Heart left ventricle (tissue), 16 donors: ENCODE measurements around the gene STK16. TPM values are rescaled to one million over a fixed set of nuclear protein-coding genes. Genes with fewer than 3 reads are reported as not detected.

Experiments used
- ATAC-seq, 4 donors: fragments of 200-7000 bp; cut with Tn5 transposase; one replicate each; pipeline ENCODE4 v1.9.1; 2020 to 2022; ENCODE audit warnings: moderate library complexity in 4 of 4, mild to moderate bottlenecking in 3 of 4, moderate number of reproducible peaks in 1 of 4
- DNase-seq, 5 donors: peaks; one replicate each; pipeline ENCODE4 v3.0.0-alpha.2; 2020
- H3K27ac ChIP-seq, 12 donors: fragments of 200-600 bp; sonication (generic) in 4 of 12; one replicate each; pipeline versions ENCODE4 v1.5.0 to v1.8.0; 2016 to 2022; ENCODE audit warnings: mild to moderate bottlenecking in 2 of 12
- H3K27me3 ChIP-seq, 9 donors: fragments of 200-600 bp; sonication (generic) in 2 of 9; one replicate each; pipeline versions ENCODE4 v1.5.1 to v1.8.0; 2016 to 2022; ENCODE audit warnings: mild to moderate bottlenecking in 3 of 9
- H3K36me3 ChIP-seq, 9 donors: fragments of 200-600 bp; sonication (generic) in 2 of 9; one replicate each; pipeline versions ENCODE4 v1.5.0 to v1.8.0; 2018 to 2022; ENCODE audit warnings: mild to moderate bottlenecking in 2 of 9
- H3K4me1 ChIP-seq, 12 donors: fragments of 200-600 bp; sonication (generic) in 4 of 12; one replicate each; pipeline versions ENCODE4 v1.5.0 to v1.8.0; 2016 to 2022; ENCODE audit warnings: mild to moderate bottlenecking in 3 of 12
- H3K4me3 ChIP-seq, 12 donors: fragments of 200-600 bp; sonication (generic) in 4 of 12; one replicate each; pipeline versions ENCODE4 v1.5.0 to v1.8.0; 2017 to 2022; ENCODE audit warnings: mild to moderate bottlenecking in 9 of 12, moderate library complexity in 4 of 12
- H3K9me3 ChIP-seq, 12 donors: fragments of 200-600 bp; sonication (generic) in 4 of 12; one replicate each; pipeline versions ENCODE4 v1.5.0 to v1.8.0; 2016 to 2022; ENCODE audit warnings: mild to moderate bottlenecking in 1 of 12
- POLR2A ChIP-seq, 2 donors: fragments of 450-650 bp; IDR thresholded peaks; one replicate each; pipeline ENCODE4 v1.6.1; 2017; ENCODE audit warnings: antibody characterized with exemption in 2 of 2, mild to moderate bottlenecking in 2 of 2, moderate library complexity in 2 of 2
- WGBS, 4 donors: extraction: QIAGEN DNeasy Blood & Tissue Kit in 2 of 4; methylation state at CpG; one replicate each; pipeline versions ENCODE4 v1.1.5 to v1.1.7; 2013 to 2018; 5-methylcytosine and 5-hydroxymethylcytosine counted together
- intact Hi-C, 10 donors: fragments of 100-400 bp; cut with DNase I; formaldehyde crosslinking; loops; one replicate each; pipeline versions ENCODE4 v1.11.1 to v1.14.2; 2022
- polyA plus RNA-seq, 2 donors: library from polyadenylated mRNA; stranded (reverse); fragments of 200-250 nt; gene quantifications; one replicate each; pipeline ENCODE4 v1.2.3, GENCODE V29; 2013
- total RNA-seq, 9 donors: library from RNA; depleted of rRNA in 2 of 9; stranded (reverse); fragments of >200 nt in 2 of 9; fragmentation: NEBNext Ultra II Directional in 3 of 9; extraction: Animal tissue kit (Norgen Biotek cat#: 25700) in 3 of 9; gene quantifications; one replicate each; pipeline versions ENCODE4 v1.1.0 to v1.2.4, GENCODE V29; 2016 to 2023
- TF ChIP-seq, protein P1 (sequence below), 12 donors: fragments of 200-600 bp; sonication (generic) in 4 of 12; IDR thresholded peaks; one replicate each; pipeline versions ENCODE4 v1.5.0 to v1.8.0; 2018 to 2022; ENCODE audit warnings: antibody characterized with exemption in 12 of 12, mild to moderate bottlenecking in 5 of 12
- donor health status: ischemic (EF 13 %, LVEDD 7.1; RV severe dilation, severe dysfunction).
- donor health status: healthy with polysubstance abuse.
- donor health status: DM: no; HTN: yes; CAD: no.
- donor health status: DM: no; HTN: no; CAD: no.
- donor health status: ischemic (EF 25% LVEDD 6.9; RV normal size, moderate dysfunction).
- donor health status: ischemic (EF 25% LVEDD 5.7; RV mildly dilated, moderate dysfunction).
- donor health status: healthy.
- donor health status: DM: yes; HTN: yes; CAD: no.
- donor health status: ischemic (EF 35%, LVEDD 5.7; RV mildly dilated, moderate dysfunction).
- donor health status: nonischemic (EF 11% LVEDD 7.7; RV severe dilation, severe dysfunction).
- donor health status: DM: yes; HTN: yes; CAD: no.
- donor health status: PGD.
- donor health status: ischemic (EF 29% LVEDD 5.4; RV normal size, mild dysfunction).
- donor health status: nonischemic (EF 23%, LVEDD 6.1; RV moderate dilation, normal function).

The STK16 gene
- total and polyA plus RNA-seq, 11 donors = 13.8 to 31.6 (median 19.1) TPM

DNA sequence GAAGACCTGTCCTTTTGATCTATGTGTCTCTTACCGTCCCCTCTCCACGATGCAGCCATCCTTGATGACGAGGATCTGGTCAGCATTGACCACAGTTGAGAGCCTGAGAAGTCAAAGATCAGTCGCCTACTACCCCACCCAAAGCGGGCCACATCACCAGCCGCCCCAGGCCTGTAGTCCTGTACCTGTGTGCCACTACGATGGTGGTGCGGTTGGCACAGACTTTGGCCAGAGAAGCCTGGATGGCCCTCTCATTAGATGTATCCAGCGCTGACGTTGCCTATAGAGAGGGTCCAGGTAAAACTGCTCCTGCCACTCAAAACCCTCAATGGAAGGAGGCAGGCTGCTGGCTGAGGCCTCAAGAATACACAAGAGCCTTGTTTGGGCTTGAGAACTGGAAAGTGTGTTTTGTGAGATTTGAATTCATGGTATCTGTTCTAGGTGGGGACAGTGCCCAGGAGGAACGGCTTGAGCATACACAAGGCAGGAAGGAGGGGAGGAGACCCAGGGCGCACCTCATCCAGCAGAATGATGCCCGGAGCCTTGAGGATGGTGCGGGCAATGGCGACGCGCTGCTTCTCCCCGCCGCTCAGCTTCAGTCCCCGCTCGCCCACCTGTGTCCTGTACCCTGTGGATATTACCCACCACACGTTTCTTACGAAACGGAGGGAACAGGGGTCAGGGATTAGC lies 34.9 kb upstream of the STK16 start:
- no peak for ATAC-seq
- Histone ChIP-seq H3K4me1 (peaks cover 0 to 25% (median 17%) of the 10 kb centered on the region in 12 donors), H3K9me3 (no peaks in the 10 kb centered on the region), H3K36me3 (peaks cover 0 to 71% (median 62%) of the 10 kb centered on the region in 9 donors), H3K4me3 (no peak overlapping the region), H3K27ac (no peak overlapping the region), H3K27me3 (no peaks in the 10 kb centered on the region)
- peak in 1 of 5 donors; percentile 3 for DNase-seq
- 91 to 95% (median 94%) methylated on average over 24 of the region's 24 CpGs for WGBS, 4 donors
- TF ChIP-seq, protein P1, sequence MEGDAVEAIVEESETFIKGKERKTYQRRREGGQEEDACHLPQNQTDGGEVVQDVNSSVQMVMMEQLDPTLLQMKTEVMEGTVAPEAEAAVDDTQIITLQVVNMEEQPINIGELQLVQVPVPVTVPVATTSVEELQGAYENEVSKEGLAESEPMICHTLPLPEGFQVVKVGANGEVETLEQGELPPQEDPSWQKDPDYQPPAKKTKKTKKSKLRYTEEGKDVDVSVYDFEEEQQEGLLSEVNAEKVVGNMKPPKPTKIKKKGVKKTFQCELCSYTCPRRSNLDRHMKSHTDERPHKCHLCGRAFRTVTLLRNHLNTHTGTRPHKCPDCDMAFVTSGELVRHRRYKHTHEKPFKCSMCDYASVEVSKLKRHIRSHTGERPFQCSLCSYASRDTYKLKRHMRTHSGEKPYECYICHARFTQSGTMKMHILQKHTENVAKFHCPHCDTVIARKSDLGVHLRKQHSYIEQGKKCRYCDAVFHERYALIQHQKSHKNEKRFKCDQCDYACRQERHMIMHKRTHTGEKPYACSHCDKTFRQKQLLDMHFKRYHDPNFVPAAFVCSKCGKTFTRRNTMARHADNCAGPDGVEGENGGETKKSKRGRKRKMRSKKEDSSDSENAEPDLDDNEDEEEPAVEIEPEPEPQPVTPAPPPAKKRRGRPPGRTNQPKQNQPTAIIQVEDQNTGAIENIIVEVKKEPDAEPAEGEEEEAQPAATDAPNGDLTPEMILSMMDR (IDR thresholded peaks at IDR 0.05) = no peak
- no peak for TF ChIP-seq POLR2A (IDR thresholded peaks at IDR 0.05)
- intact Hi-C loops = no loop called here

GRCh38 chr2:219210886-219211362 lies 34.4 kb upstream of the STK16 start:
- no peak for TF ChIP-seq POLR2A (IDR thresholded peaks at IDR 0.05)
- TF ChIP-seq, protein P1 (IDR thresholded peaks at IDR 0.05) = no peak
- ATAC-seq = no peak

DNA sequence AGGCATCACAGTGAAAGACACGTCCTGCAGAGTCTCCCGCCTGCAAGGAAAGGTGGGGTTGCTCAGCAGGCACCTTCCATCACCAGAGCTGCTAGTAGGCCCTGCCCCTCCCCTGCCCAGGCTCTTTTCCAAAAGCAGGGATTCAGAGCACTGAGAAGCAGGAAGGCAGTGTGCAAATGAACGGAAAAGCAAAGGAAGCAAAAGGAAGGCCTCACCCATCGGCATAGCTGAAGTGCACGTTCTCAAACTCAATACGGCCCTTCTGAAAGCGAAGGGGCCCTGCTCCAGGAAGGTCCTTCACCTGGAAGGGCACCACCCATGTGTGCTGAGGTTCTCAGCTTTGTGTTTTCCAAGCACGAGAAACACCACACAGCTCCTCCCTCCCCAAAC lies 32.3 kb upstream of the STK16 start:
- no peak for DNase-seq
- ATAC-seq = no peak
- no peak overlapping the region for H3K4me3 ChIP-seq
- no peaks in the 10 kb centered on the region for H3K27me3 ChIP-seq
- no peak for TF ChIP-seq POLR2A (IDR thresholded peaks at IDR 0.05)
- TF ChIP-seq, protein P1 (IDR thresholded peaks at IDR 0.05) = no peak
- H3K4me1 ChIP-seq = peaks cover 0 to 28% (median 16%) of the 10 kb centered on the region in 12 donors
- WGBS, 4 donors = 75 to 84% (median 82%) methylated on average over 8 of the region's 8 CpGs
- H3K9me3 ChIP-seq = no peaks in the 10 kb centered on the region
- intact Hi-C loops = no loop called here
- peaks cover 0 to 78% (median 64%) of the 10 kb centered on the region in 9 donors for H3K36me3 ChIP-seq
- no peak overlapping the region for H3K27ac ChIP-seq

More at GRCh38 chr2:219210886-219211362, 34.4 kb upstream of the STK16 start:
- 91 to 96% (median 91%) methylated on average over 8 to 9 of the region's 9 CpGs for WGBS, 4 donors
- Histone ChIP-seq H3K4me1 (peaks cover 0 to 23% (median 16%) of the 10 kb centered on the region in 12 donors), H3K27me3 (no peaks in the 10 kb centered on the region), H3K9me3 (no peaks in the 10 kb centered on the region), H3K27ac (peak overlapping the region in 1 of 12 donors; percentile 2), H3K4me3 (no peak overlapping the region), H3K36me3 (peaks cover 0 to 77% (median 65%) of the 10 kb centered on the region in 9 donors)
- peak in 1 of 5 donors; percentile 2 for DNase-seq
- intact Hi-C loops = no loop called here

DNA sequence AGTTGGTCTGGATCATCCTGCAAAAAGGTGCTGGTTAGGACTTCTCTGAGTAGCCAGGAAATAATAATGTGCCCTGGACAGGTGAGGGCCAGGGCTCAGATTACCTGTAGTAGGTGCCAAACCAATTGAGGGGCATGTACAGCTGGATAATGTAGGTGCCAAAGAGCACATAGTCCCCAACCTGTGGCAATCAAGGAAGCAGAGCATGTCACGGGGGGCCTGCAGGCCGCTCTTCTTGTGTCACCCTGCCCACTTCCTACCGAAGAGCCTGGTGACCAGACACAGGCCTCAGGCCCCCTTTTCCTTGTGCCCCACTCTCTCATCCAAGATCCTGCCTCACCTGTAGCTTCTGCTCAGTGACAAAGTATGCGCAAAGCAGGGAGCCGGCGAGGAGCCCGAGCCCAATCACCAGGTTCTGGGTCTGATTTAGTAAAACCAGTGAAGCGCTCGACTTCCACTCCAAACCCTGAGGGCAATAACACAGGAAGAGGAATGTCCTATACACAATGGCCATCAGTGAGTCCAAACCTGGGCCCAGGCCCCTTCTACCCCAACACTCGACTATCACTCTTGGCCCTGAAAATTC lies 31.7 kb upstream of the STK16 start:
- TF ChIP-seq POLR2A (IDR thresholded peaks at IDR 0.05) = no peak
- TF ChIP-seq, protein P1 (IDR thresholded peaks at IDR 0.05) = no peak
- intact Hi-C loops = no loop called here
- Histone ChIP-seq H3K9me3 (no peaks in the 10 kb centered on the region), H3K27me3 (no peaks in the 10 kb centered on the region), H3K4me3 (no peak overlapping the region), H3K27ac (no peak overlapping the region), H3K36me3 (peaks cover 0 to 73% (median 60%) of the 10 kb centered on the region in 9 donors), H3K4me1 (peaks cover 0 to 28% (median 19%) of the 10 kb centered on the region in 12 donors)
- WGBS, 4 donors = 92 to 95% (median 93%) methylated on average over 10 of the region's 10 CpGs
- peak in 1 of 5 donors; percentile 3 for DNase-seq
- ATAC-seq = no peak
